Breast epithelium (tissue), 4 donors: ENCODE data around the gene PCK2. TPM values are rescaled to one million over a fixed set of nuclear protein-coding genes. Genes with fewer than 3 reads are reported as not detected.

Experiments
- DNase-seq, 2 donors: peaks; one replicate each; pipeline ENCODE4 v3.0.0-alpha.2; 2019; ENCODE audit warnings: low spot score in 2 of 2
- H3K27ac ChIP-seq, 2 donors: fragments of 200-600 bp; sonication (generic) in 1 of 2; one replicate each; pipeline ENCODE4 v1.5.1; 2016 to 2019; ENCODE audit warnings: mild to moderate bottlenecking in 1 of 2
- H3K27me3 ChIP-seq, 2 donors: fragments of 200-600 bp; sonication (generic) in 1 of 2; one replicate each; pipeline versions ENCODE4 v1.5.1 to v1.6.0; 2017 to 2019; ENCODE audit warnings: control low read depth in 1 of 2, mild to moderate bottlenecking in 1 of 2
- H3K36me3 ChIP-seq: fragments of 200-600 bp; one replicate; pipeline ENCODE4 v1.5.1; 2019
- H3K4me1 ChIP-seq, 2 donors: fragments of 200-600 bp; sonication (generic); one replicate each; pipeline ENCODE4 v1.5.1; 2016 to 2019; ENCODE audit warnings: control low read depth in 1 of 2
- H3K4me3 ChIP-seq, 3 donors: fragments of 200-600 bp; sonication (generic); 1 replicate in 2 of 3; 2 replicates in 1 of 3; pipeline ENCODE4 v1.5.1; 2016 to 2019; ENCODE audit warnings: mild to moderate bottlenecking in 3 of 3, moderate library complexity in 2 of 3
- H3K9me3 ChIP-seq, 2 donors: fragments of 200-600 bp; sonication (generic) in 1 of 2; one replicate each; pipeline ENCODE4 v1.5.1; 2016 to 2019; ENCODE audit warnings: control low read depth in 1 of 2
- CTCF ChIP-seq, 3 donors: fragments of 450-650 bp; IDR thresholded peaks; one replicate each; pipeline ENCODE4 v1.5.1; 2016 to 2017; ENCODE audit warnings: antibody characterized with exemption in 3 of 3, mild to moderate bottlenecking in 3 of 3, moderate library complexity in 3 of 3
- POLR2A ChIP-seq: fragments of 450-650 bp; IDR thresholded peaks from one replicate; pipeline ENCODE4 v1.6.1; 2016; ENCODE audit warnings: antibody characterized with exemption, mild to moderate bottlenecking, moderate library complexity
- POLR2AphosphoS5 ChIP-seq, 3 donors: sonication (generic); formaldehyde crosslinking; IDR thresholded peaks; one replicate each; pipeline ENCODE4 v1.6.1; 2017; ENCODE audit warnings: antibody characterized with exemption in 3 of 3
- intact Hi-C: fragments of 100-400 bp; cut with DNase I; formaldehyde crosslinking; loops from one replicate; pipeline ENCODE4 v1.15.1; 2023; ENCODE audit warnings: low total_unique reads
- total RNA-seq, 3 donors: library from RNA; depleted of rRNA; stranded (reverse); fragments of >200 nt; gene quantifications; one replicate each; pipeline ENCODE4 v1.1.0, GENCODE V29; 2016

PCK2 gene
- total RNA-seq, 3 donors from 2014 or later = 20.5 to 51.5 (median 24.3) TPM

- no peak overlapping the region for H3K4me3 ChIP-seq
- TF ChIP-seq POLR2AphosphoS5 (IDR thresholded peaks at IDR 0.05) (no peak), POLR2A (no peak), CTCF (IDR thresholded peaks at IDR 0.05) (no peak)
- no peaks in the 10 kb centered on the region for H3K27me3 ChIP-seq
- intact Hi-C loops = no loop called here
- H3K9me3 ChIP-seq = no peaks in the 10 kb centered on the region
- no peaks in the 10 kb centered on the region for H3K36me3 ChIP-seq
- no peaks in the 10 kb centered on the region for H3K4me1 ChIP-seq
- no peak for DNase-seq
- no peak overlapping the region for H3K27ac ChIP-seq
These were observed 7.7 kb upstream of the PCK2 start for GRCh38 chr14:24086193-24086955.

- Histone ChIP-seq H3K27me3 (no peaks in the 10 kb centered on the region), H3K4me3 (no peak overlapping the region), H3K9me3 (no peaks in the 10 kb centered on the region), H3K4me1 (no peaks in the 10 kb centered on the region), H3K36me3 (no peaks in the 10 kb centered on the region), H3K27ac (no peak overlapping the region)
- TF ChIP-seq POLR2AphosphoS5 (IDR thresholded peaks at IDR 0.05) (no peak), CTCF (IDR thresholded peaks at IDR 0.05) (no peak)
- intact Hi-C loops = no loop called here
- no peak for DNase-seq
These were observed 7.1 kb upstream of the PCK2 start for GRCh38 chr14:24087004-24087403.

- DNase-seq = no peak
- Histone ChIP-seq H3K27ac (no peak overlapping the region), H3K4me3 (no peak overlapping the region), H3K9me3 (no peaks in the 10 kb centered on the region), H3K27me3 (no peaks in the 10 kb centered on the region), H3K36me3 (no peaks in the 10 kb centered on the region), H3K4me1 (no peaks in the 10 kb centered on the region)
- no peak for TF ChIP-seq CTCF (IDR thresholded peaks at IDR 0.05)
- no peak for TF ChIP-seq POLR2A
- TF ChIP-seq POLR2AphosphoS5 (IDR thresholded peaks at IDR 0.05) = no peak
- intact Hi-C loops = no loop called here
These were observed 6.0 kb upstream of the PCK2 start for GRCh38 chr14:24088095-24088494.

GRCh38 chr14:24089890-24090289, 4.2 kb upstream of the PCK2 start:
- Histone ChIP-seq H3K27me3 (no peaks in the 10 kb centered on the region), H3K4me3 (no peak overlapping the region), H3K4me1 (no peaks in the 10 kb centered on the region), H3K9me3 (no peaks in the 10 kb centered on the region), H3K27ac (no peak overlapping the region), H3K36me3 (no peaks in the 10 kb centered on the region)
- no peak for TF ChIP-seq POLR2A
- TF ChIP-seq POLR2AphosphoS5 (IDR thresholded peaks at IDR 0.05) = no peak
- no peak for TF ChIP-seq CTCF (IDR thresholded peaks at IDR 0.05)
- no peak for DNase-seq
- intact Hi-C loops = no loop called here

- DNase-seq = no peak
These were observed 2.0 kb upstream of the PCK2 start for GRCh38 chr14:24092110-24092504.

More at GRCh38 chr14:24092110-24092504, 2.0 kb upstream of the PCK2 start:
- Histone ChIP-seq H3K4me3 (no peak overlapping the region), H3K27me3 (no peaks in the 10 kb centered on the region), H3K36me3 (no peaks in the 10 kb centered on the region), H3K27ac (no peak overlapping the region), H3K4me1 (peaks cover 0 to 4% of the 10 kb centered on the region in 2 donors), H3K9me3 (no peaks in the 10 kb centered on the region)
- TF ChIP-seq CTCF (IDR thresholded peaks at IDR 0.05) (no peak), POLR2AphosphoS5 (IDR thresholded peaks at IDR 0.05) (no peak), POLR2A (no peak)
- intact Hi-C loops = no loop called here
